ENCODE data around the gene MACROD2. TPM values are rescaled to one million over a fixed set of nuclear protein-coding genes. Genes with fewer than 3 reads are reported as not detected.

Gene MACROD2
- total RNA-seq, 1 donor from 2014 or later, result 78.2 TPM

DNA sequence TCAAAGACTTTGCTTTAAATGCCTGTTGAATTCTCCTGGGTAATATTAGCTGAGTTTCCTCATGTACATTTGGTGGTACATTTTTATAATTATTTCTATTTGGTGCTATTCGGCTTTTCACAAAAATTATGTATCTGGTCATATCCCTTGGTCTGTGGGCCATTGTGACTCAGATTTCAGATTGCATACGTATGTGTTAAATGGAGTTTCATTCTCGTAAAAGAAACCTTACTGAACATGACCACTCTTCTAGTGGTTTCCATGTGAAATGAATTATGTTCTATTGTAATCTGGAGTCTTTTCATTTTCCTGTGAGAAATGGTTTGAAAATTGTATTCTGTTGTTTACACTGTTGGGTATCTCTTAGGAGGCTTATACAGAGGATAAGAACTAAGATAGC, 728.3 kb downstream of the MACROD2 start:
- H3K4me1 ChIP-seq, result no peaks in the 10 kb centered on the region
- H3K36me3 ChIP-seq, result no peaks in the 10 kb centered on the region
- DNase-seq (no peak), ATAC-seq (no peak)
- H3K4me3 ChIP-seq, result no peak overlapping the region
- H3K9me3 ChIP-seq, result no peaks in the 10 kb centered on the region
- intact Hi-C loops (cut with DNase I), result no loop called here
- H3K27me3 ChIP-seq, result no peaks in the 10 kb centered on the region
- H3K27ac ChIP-seq, result no peak overlapping the region
- no peak for TF ChIP-seq CTCF (IDR thresholded peaks at IDR 0.05)

DNA sequence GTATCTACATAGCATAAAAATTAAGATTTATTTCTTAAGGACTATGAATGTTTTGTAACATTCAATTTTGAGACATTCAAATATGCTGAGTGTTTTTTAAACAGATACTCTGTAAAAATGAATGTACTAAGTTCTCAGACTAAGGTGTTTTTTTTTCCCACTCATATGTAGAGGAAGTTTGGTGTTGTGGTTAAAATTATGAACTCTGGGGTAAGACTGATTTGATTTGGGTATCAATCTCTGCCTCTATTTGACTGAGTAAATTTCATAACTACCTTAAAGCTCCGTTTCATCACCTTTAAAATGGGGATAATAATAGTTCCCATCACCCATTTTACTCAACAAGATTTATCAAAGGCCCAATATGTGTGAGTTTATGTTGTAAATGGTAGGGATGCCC, 728.7 kb downstream of the MACROD2 start:
- TF ChIP-seq CTCF (IDR thresholded peaks at IDR 0.05), result no peak
- Histone ChIP-seq H3K9me3 (no peaks in the 10 kb centered on the region), H3K4me3 (no peak overlapping the region), H3K36me3 (no peaks in the 10 kb centered on the region), H3K27ac (no peak overlapping the region), H3K27me3 (no peaks in the 10 kb centered on the region), H3K4me1 (no peaks in the 10 kb centered on the region)
- intact Hi-C loops (cut with DNase I), result no loop called here
- ATAC-seq, result no peak
- DNase-seq, result no peak

- DNase-seq, result no peak
- no peaks in the 10 kb centered on the region for H3K9me3 ChIP-seq
Measured at GRCh38 chr20:14724468-14724867, 729.2 kb downstream of the MACROD2 start.

DNA sequence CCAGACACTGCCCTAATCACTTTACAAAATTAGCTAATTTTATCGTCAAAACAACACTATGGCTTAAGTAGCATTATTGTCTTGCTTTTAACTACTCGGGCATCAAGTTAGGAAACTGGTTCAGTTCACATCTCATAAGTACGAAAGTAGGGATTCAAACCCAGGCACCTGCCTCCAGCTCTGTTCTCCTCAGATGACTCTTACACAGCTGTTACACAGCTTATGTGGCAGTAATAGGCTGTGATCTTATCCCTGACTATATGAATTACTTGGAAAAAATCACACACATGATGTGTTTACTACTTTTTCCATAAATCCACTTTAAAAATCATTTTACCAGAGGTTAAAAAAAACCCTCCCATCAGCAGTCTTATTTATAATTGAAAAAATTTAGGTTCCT, 731.3 kb downstream of the MACROD2 start:
- Histone ChIP-seq H3K4me3 (no peak overlapping the region), H3K9me3 (no peaks in the 10 kb centered on the region), H3K27me3 (no peaks in the 10 kb centered on the region), H3K27ac (no peak overlapping the region), H3K36me3 (no peaks in the 10 kb centered on the region), H3K4me1 (no peaks in the 10 kb centered on the region)
- DNase-seq, result no peak
- intact Hi-C loops (cut with DNase I), result no loop called here
- ATAC-seq, result no peak
- TF ChIP-seq CTCF (IDR thresholded peaks at IDR 0.05), result no peak

More at GRCh38 chr20:14724468-14724867, 729.2 kb downstream of the MACROD2 start:
- H3K27ac ChIP-seq, result no peak overlapping the region
- H3K4me3 ChIP-seq, result no peak overlapping the region
- H3K4me1 ChIP-seq, result no peaks in the 10 kb centered on the region
- intact Hi-C loops (cut with DNase I), result no loop called here
- no peak for ATAC-seq
- no peaks in the 10 kb centered on the region for H3K27me3 ChIP-seq
- TF ChIP-seq CTCF (IDR thresholded peaks at IDR 0.05), result no peak
- no peaks in the 10 kb centered on the region for H3K36me3 ChIP-seq

GRCh38 chr20:14727485-14728150, 732.3 kb downstream of the MACROD2 start:
- intact Hi-C loops (cut with DNase I), result no loop called here
- ATAC-seq (no peak), DNase-seq (no peak)
- Histone ChIP-seq H3K27me3 (no peaks in the 10 kb centered on the region), H3K4me1 (no peaks in the 10 kb centered on the region), H3K4me3 (no peak overlapping the region), H3K9me3 (no peaks in the 10 kb centered on the region), H3K27ac (no peak overlapping the region), H3K36me3 (no peaks in the 10 kb centered on the region)
- TF ChIP-seq CTCF (IDR thresholded peaks at IDR 0.05), result no peak

GRCh38 chr20:14729390-14729789, 734.1 kb downstream of the MACROD2 start:
- no peak for ATAC-seq
- H3K4me1 ChIP-seq, result no peaks in the 10 kb centered on the region
- no peaks in the 10 kb centered on the region for H3K27me3 ChIP-seq
- H3K27ac ChIP-seq, result no peak overlapping the region
- DNase-seq, result no peak
- no peak overlapping the region for H3K4me3 ChIP-seq
- no peak for TF ChIP-seq CTCF (IDR thresholded peaks at IDR 0.05)
- no peaks in the 10 kb centered on the region for H3K36me3 ChIP-seq
- H3K9me3 ChIP-seq, result no peaks in the 10 kb centered on the region
- intact Hi-C loops (cut with DNase I), result no loop called here

Data from upper lobe of right lung (tissue), 1 donor.